AG08395 (cell line): ENCODE data around the gene APBA2.
"Not testable (repeated sequence)": the region's sequence is repeated elsewhere in the genome, so short reads cannot be mapped to it uniquely, and the experiment has no call there.

Experiments
- DNase-seq: peaks from one replicate; pipeline ENCODE4 v3.0.0; 2012; ENCODE audit warnings: mixed read lengths, low spot score

Gene APBA2

GRCh38 chr15:28878209-28878608, 7.6 kb upstream of the APBA2 start:
- no peak for DNase-seq

- DNase-seq, result no peak
These were observed 6.2 kb upstream of the APBA2 start for GRCh38 chr15:28879551-28879950.

DNA sequence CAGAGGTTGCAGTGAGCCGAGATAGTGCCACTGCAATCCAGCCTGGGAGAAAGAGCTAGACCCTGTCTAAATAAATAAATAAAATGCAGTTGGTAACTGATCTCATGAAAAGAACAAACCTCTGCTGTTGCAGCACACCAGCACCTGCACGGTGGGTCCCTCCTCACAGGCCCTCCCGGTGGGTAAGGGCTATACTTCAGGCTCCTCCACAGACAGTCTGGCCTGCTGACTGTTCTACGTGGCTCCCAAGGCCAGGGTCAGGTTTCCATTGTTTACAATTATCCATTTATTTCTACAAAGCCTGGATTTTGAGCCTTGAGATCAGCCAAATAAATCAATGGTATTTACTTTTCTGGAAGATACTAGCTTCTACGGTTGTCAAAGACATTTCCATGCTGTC, 5.1 kb upstream of the APBA2 start:
- DNase-seq, result no peak

- DNase-seq, result no peak
These were observed 4.6 kb upstream of the APBA2 start for GRCh38 chr15:28881170-28881569.

DNA sequence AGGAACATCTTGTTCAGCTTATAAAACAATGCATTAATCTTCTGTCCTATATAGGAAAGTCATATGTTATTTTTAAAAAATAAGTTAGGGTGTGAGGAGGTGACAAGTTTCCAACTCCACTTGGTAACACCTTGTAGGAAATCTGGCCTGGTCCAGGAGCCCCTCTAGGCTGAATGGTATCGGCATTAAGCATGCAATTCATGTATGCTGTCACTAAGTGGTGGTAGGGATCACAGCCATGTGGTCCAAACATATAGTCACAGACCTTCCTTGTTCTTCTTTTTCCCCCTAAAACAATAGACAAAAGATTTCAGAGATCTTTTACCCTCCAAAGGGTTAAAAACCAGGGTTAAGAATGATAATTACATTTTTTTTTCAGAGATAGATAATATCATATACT, 4.2 kb upstream of the APBA2 start:
- no peak for DNase-seq

DNA sequence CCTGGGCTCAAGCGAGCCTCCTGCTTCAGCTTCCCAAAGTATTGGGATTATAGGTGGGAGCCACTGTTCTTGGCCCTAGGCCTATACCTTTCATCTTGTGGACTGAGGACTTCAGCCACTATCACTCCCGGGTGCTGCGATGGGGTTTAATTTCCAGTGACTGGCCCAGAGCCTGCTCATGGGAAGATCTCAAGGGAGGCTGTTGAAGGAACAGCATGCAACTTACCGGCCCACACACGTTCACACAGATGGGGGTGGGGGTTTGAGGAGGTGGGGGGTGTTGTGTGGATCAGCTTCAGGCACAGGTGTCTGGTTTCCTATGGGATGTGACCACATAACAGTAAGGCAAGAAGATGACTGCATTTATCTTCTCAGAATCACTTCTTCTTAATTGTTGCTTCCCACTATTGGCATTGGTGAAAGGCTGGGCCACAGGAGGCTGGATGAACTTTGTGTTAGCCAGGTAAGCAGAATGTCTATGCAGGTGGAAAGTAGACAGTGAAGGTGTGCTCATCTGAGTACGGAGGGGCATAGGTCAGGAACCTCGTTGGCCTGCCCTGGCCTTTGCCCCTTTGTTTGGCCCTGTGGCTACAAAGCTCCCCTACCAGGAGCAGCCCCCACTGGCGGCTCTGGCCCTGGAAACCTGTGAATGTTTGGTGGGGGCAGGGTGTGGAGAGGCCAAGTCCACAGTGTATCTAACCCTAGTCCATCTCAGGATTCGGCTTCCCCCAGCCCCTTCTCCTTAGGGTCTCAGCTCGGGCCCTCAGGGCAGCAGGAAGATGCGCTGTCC, 1.4 kb upstream of the APBA2 start:
- DNase-seq, result no peak

DNA sequence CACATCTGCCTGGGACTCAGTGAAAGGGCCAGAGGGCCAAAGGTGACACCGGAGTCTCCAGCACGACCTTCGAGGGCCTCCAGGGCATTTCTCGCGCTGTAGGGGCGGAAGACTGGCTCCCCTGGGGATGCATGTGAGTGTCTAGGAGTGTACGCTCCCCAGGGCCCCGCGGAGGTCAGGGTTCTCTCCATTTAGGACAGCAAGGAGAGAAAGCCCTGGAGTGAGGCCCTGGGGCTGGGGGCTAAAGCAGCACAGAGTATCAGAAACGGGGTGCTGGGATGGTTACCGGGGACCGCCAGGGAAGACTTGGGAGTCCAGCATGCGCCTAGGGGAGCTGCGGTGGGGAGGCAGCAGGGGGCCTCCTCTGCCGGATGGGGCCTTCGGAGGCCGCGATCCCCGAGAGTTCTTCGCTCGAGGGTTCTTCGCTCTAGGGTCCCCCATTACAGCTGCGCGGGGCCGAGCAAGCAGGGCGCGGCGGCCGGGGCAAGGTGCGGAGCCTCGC, 595 bp upstream of the APBA2 start:
- no peak for DNase-seq

- DNase-seq, result no peak
These were observed 911 bp downstream of the APBA2 start for GRCh38 chr15:28886431-28887338.

GRCh38 chr15:28887339-28888174, 1.8 kb downstream of the APBA2 start:
- no peak for DNase-seq

DNA sequence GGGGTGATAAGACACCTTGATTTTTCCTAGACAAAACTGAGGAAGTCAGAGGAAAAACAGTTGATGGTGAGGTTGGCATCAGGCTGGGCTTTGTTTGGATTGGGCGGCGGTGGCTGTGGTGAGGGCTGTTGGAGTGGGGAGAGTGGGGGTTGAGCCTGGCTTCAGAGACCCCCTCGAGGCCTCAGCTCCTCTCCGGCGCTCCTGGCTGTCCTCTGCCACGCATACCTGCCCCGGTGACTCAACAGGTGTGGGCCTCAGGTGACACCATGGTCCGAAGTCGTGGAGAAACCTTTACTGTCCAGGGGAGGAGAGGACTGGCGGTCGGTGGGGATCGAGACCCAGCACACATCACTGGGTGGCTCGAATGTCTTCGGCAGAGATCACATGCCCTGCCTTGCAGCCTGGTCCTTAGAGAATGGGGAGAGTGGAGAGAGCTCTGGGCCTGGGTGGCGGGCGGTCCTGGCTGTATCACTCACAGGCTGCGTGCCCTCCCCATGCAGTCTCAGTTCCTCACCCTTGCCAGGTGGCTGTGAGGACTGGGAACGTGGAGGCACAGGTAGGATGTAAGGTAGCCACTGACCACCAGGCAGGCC, 2.6 kb downstream of the APBA2 start:
- no peak for DNase-seq

DNA sequence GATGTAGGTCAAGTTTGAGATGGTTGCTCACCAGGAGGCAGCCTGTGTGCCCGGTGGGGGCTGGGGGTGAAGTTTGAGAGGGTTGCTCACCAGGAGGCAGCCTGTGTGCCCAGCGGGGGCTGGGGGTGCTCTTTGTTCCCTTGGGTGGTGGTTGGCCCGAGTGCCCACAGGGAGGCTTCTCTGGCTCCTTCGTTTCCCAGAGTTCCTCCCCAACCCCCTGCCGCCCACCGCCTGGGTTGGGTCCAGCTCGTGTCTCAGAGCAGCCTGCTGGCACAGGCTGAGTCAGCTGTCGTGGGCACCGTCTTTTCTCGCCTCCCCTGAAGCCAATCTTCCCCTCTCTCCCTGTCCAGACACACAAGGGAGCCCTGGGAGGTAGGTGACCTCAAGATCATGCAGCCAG, 3.1 kb downstream of the APBA2 start:
- no peak for DNase-seq

GRCh38 chr15:28889346-28889745, 3.6 kb downstream of the APBA2 start:
- no peak for DNase-seq

GRCh38 chr15:28889871-28890270, 4.1 kb downstream of the APBA2 start:
- not testable (repeated sequence) for DNase-seq

DNA sequence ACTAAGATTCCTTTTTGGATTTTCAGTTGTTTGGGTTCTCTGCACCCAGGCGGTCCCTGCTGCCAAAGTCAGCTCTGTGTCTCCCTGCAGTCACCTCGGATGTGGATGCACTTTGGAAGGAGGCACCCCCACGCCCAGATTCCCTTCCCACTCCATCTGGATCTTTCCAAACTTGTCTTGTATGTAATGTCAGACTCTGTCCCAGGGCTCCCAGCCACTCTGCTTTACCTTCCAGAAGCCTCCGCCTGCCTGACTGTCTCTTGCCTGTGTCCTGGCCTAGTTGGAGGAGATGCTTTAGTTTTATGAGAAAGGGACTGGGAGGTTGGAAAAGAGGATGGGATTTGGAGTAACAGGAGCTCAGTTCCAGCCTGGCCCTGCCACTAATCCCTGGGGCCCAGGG, 4.5 kb downstream of the APBA2 start:
- not testable (repeated sequence) for DNase-seq

DNA sequence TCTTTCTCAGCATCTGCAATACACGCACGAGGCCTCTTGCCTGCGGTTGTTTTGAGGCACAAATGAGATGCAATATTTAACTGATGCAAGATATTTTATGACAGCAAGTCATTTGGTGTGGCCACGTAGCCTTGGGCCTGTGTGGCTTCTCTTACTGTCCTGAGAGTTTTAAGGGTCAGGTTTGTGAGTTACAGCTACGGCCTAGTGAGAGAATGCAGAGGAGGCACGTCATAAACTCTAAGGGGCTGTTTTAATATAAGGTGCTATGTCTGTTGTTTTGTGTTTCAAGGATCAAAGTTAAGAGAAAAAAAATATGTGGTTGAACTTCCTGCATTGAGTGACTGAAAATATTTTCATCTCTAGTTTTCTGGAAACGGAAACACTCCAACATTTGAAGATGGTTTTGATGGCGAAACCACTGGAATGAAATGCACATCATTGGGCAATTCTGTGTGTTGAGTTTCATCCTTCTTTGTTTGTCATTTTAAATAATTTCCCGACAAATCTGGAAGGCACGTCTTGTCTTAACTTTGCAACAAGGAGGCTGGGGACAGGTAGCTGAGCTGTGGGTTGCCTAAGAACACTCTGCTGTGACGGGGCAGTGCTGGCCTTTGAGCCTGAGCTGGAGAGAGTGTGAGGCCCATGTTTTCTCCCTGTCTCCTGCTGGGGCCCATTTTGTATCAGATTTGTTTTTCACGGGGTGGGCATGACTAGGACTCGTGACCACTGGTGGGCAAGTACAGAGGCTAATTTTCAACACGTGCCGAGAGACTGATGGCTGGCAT, 5.1 kb downstream of the APBA2 start:
- DNase-seq, result no peak

- DNase-seq, result no peak
These were observed 5.8 kb downstream of the APBA2 start for GRCh38 chr15:28891588-28891987.

DNA sequence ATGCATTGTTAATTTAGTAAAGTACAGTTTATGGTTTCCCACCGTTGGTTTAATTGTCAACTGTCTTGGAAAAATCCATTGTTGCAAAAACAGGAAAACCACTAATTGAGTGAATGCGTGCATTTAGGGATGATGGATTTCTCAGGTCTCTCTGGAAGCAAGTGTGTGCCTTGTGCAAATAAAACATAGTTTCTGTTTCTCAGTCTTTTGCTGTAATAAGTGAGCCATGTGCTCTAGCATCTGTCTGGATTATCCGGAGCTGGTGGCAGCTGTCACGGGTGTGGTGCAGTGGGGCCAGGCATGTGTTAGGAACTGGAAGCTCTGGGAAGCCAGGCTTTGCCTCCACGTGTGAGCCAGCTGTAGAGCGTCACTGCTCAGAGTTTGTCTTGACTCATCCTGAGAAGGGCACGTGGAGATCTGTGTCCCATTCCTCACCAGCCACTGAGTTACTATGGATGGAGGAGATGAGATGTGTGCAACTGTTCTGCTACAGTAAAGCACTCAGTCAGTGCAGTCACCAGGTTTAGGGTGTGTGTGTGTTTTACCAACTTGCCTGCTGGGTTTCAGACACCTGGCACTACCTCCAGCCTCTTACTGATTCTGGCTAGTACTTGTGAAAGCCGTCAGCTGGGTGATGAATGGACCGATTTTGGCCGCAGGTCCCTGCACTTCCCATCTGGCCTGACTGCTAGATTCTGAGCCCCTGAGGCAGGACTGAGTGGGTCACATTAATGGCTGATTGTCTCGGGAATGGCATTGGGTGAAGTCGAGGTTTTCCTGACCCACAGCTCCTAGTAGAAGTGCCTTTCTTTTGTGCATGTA, 7.2 kb downstream of the APBA2 start:
- no peak for DNase-seq

DNA sequence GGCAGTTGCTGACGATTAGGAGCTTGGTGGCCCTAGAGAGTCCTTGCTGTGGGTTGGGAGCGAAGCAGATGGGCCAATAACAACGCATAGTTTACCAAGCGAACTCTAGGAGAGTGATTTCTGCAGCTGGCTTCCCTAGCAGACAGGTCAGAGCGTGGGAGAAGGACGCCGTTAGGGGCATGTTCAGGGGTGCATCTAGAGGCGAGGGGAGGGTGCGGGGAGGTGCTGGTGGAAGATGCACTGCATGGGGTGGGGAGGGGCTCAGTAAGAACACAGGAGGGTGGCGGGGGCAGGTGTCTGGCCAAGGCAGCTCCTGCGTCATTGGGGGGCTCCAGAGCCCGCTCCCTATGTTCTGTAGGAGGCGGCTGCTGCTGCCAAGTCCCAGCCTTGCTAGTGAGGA, 8.9 kb downstream of the APBA2 start:
- DNase-seq, result no peak

DNA sequence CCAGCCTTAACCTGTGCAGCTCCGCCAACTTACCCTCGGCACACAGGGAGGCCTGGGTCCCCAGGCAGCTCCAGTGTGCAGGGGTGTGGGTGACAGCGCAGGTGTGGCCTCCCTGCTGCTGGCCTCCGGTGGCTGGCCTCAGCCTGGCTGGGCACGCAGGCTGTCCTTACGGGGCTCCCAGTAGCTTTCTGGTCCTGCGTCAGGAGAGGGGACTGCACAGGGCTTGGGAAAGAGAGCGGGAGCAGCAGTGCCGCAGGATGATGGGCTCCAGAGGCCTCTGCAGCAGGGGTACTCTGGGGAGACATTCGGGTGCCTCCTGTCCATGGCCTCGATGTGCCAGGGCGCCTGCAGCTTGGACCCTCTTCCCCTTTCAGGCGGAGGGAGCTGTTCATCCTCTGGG, 9.4 kb downstream of the APBA2 start:
- no peak for DNase-seq

- DNase-seq, result no peak
These were observed 9.8 kb downstream of the APBA2 start for GRCh38 chr15:28895566-28895965.
